Epidermal melanocyte (primary cell): Measurements from ENCODE around the gene VSTM2L.
"Not testable (repeated sequence)": the region's sequence is repeated elsewhere in the genome, so short reads cannot be mapped to it uniquely, and the experiment has no call there.

ENCODE experiments used
- DNase-seq: peaks from one replicate; pipeline ENCODE4 v3.0.0; 2011; ENCODE audit warnings: low spot score; ENCODE audit not compliant: insufficient read length

Gene VSTM2L

GRCh38 chr20:37902504-37903313 is at the start of gene VSTM2L:
TSS of gene VSTM2L (plus strand) at chr20:37903127. CDS start at chr20:37903351, 224 bp downstream.
- no peak for DNase-seq

DNA sequence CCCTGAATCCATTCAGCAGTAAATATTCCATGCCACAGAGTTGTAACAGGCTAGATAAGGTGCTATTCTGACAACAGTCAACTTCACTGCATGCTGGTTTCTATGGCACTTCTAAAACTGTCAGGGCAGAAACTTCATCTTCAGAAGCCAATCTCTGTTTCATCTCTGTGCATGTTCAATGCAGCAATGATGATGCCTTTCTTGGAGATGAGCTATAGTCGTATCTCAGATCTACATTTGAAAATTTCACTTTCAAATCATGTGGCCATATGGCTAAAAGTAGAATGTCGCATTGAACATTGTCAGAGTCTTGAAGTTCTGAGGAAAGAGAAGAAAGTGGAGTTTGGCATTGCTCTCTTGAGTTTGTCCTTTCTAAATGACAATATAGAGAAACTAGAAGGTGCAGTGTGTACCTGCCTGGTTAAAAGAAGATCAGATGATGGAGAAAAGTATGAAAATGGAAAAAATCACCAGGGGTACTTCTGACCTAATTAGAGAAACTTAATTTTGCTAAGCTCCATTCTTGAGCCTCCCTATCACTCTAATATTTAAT is 49.0 kb upstream of the VSTM2L start:
- DNase-seq: no peak

GRCh38 chr20:37856034-37856433 is 46.9 kb upstream of the VSTM2L start:
- DNase-seq: not testable (repeated sequence)

DNA sequence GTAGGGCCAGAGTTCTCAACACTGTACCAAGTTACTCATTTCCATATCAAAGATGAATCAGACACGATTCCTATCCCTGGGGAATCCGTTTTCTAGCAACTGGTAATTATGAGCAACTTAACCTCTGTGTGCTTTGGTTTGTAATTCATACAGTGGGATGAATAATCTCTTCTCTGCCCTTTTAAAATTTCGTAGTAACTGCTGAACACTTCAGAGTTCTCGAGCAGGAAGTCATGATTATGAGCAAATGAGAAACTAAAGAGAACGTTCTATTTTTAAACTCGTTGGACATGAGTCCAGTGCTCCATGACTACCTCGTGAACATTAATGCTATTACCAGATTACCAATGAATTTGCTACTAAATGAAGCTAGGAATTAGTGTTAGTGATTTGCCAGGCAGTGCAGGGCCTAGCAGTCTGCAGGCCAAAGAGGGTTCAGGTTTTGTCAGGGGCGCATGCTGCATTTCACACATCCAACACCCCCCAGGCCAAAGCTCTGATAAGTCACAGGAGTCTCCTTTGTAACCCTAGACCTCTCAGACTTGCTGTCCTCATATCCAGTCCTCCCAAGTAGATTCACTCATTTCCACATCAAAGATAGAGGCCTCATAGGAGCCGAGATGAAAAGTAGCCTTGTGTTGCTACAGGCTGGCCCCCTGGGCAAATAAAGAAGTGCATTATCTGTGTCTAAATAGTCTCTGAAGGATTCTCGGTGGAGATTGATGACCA is 45.8 kb upstream of the VSTM2L start:
- no peak for DNase-seq

DNA sequence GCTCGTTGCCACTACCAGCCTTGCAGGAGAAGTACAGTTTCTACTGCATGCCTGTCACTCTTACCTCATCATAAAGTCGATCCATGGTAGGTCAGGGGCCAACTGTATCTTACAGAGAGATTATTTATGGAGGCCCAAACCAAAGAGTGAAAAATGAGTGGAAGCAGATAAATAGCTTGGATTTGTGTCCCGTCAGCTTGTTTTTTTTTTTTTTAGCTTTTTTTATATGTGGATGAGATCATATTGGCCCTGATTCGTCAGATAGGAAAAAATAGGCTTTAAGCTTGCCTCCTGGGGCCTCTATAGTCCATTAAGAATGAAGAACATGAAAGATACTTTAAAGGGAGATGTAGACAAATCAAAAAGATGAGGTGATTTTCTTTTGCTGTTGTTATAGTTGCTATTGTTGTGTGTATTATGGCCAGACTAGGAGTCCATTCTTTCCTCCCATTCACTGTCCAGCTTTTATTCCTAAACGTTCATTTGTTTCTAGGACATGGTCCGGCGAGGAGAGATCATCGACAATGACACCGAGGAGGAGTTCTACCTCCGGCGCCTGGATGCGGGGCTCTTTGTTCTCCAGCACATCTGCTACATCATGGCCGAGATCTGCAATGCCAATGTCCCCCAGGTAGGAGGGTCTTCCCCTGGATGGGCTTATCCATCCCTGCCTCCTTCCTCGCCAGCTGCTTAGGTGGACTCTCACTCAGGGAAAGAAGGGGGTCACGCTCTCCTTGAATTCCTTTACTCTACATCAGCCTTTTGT is 43.3 kb upstream of the VSTM2L start:
- no peak for DNase-seq

GRCh38 chr20:37863289-37863688 is 39.6 kb upstream of the VSTM2L start:
- DNase-seq: no peak

GRCh38 chr20:37864298-37864697 is 38.6 kb upstream of the VSTM2L start:
- DNase-seq: no peak

DNA sequence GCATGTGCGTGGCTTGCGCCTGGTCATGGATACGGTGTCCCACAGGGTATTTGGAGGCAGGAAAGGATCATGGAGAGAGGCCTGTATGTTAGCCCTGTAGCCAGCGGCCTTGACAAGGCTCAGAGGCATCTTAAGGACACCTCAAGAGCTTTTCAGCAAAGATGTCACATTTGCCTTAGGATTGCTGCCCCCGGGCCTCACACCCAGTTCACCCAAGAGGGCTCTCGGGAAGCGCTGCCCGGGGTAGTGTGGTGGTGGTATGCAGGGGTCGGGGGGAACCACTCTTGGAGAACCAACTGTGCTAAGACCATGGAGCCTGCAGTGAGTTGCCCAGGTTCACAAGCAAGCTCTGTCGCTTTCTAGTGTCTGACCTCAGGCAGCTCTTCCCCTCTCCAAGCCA is 36.9 kb upstream of the VSTM2L start:
- DNase-seq: no peak

DNA sequence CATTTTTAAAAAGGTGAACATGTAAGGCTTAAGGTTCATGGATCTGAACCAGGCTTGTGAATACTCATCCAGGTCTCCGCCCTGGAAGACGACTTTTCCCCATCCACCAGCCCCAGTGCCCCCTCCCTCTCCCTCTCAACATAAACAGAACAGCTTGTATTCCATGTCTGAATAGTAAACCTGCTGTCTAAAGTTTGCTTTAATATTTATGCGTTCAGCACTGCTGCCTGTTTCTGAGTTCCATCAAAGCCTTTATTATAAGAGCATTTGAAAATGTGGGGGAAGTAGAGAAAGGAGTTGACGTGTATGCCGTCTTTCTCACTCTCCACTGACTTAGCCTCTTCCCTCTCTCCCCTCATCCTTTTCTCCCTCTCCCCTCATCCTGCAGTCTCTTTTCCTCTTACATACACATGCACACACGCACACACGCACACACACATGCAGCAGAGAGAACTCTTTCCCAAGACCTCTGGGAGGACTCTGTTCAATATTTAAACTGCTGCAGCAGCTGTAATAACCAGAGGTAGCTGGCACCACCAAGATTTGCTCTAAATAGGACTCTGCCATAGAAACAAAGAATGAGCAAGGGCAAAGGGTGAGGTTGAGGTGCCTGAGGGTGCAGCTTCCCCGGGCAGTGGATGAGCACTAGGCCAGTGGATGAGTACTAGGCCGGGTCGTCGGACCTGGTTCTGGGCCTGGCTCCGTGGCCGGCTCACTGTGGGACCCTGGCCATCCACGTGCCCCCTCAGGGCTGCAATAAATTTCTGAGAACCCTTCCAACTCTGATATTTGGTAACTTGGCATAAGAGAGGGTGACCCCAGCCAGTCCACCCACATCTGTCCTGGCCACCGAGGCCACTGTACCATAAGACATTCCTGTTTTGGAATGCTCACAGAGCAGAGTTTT is 35.4 kb upstream of the VSTM2L start:
- DNase-seq: no peak

DNA sequence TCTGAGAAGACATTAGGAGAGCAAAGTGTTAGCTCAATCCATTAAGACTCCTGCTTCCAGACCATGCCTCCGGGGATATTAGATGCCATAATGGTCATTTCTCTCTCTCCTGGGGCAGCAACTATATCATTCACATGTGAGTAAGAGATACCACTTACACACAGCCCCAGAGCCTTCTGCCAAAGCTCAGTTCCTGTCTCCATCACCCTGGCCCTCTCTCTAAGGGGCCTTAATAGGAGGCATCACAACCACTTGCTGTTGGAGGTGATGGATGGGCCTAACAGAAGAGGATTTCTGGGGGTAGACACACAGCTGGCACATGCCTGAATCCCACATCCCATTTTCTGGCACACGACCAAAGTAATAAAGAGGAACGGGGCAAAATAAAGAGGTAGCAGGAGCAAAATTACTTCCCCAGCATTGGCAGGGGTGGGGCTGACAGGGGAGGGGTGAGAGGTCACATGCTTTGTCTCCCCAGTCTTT is 34.0 kb upstream of the VSTM2L start:
- DNase-seq: no peak

DNA sequence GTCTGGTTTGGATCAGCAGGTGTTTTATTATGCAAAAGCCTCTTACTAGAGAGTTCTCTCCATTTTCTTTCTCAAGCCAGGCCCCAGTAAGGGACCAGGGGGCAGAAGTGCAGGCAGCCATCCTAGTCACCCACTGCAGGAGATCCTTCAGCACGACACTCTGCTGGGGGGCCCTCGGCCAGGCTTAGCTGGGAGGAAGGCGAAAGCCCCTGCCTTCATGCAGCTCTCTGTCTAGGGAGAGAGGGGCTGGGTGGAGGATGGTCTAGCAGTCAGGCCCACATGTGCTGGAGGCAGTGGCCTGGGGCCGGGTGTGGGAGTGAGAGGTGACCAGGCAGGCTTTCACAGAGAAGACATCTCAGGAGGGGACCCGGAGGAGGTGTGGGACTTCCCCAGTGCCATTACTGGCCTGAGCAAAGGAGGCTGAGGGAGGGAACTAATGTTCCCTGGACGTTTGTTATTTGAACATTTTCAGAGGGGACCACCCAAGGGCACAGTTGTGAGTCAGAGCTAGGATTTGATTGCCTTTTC is 33.5 kb upstream of the VSTM2L start:
- DNase-seq: no peak

GRCh38 chr20:37870294-37870693 is 32.6 kb upstream of the VSTM2L start:
- no peak for DNase-seq

DNA sequence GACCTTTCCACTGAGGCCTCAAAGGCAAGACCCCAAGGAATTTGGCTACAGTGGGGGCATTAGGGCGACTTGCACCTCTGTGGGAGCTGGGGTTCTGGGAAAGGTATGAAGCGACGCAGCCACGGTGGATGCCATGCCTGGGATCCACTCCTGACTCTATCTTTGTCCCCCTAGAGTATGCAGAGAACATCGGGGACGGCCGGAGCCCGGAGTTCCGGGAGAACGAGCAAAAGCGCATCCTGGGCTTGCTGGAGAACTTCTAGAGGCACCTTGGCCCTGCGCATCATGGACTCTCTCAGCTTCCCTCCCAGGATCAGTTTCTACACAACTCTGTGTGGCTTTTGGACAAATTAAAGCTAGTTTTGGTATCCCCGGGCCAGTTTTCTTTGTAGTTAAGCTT is 31.2 kb upstream of the VSTM2L start:
- DNase-seq: no peak

DNA sequence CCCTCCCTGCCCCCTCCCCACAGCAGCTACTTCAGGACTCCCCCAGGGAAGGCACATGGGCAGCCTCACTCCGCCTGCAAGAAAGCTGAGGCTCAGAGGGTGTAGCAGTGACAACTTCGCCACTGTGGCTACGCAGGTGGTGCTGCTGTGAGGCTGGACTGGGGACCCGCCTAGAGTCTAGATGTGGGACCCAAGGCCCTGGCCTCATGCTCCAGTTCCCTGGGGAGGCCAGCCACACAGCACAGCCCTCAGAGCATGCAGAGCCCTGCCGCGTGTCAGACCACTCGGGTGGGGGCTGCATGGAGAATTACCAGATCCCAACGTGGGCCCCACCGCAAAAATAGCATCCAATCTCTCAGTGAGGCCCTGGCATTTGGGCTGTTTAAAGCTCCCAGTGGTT is 30.8 kb upstream of the VSTM2L start:
- no peak for DNase-seq

GRCh38 chr20:37873884-37874283 is 29.0 kb upstream of the VSTM2L start:
- DNase-seq: no peak

GRCh38 chr20:37875460-37876175 is 27.3 kb upstream of the VSTM2L start:
- DNase-seq: no peak

DNA sequence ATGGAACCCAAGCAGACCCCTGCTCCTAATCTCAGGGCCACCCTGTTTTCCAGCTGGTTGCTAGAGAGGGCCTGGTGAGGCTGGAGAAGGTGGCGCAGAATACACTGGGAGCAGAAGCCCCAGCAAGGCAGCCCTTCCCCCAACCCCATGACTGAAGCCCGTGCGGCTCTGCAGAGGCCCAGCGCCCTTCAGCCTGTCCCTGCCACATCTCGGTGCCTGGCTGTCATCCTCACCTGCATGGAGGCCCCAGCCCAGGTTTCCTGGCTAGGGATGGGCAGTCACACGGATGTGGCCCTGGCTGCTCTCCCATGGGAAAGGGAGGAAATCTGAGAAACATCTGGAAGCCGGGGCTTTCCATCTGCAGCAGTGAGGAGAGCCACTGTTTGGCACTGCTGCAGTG is 26.1 kb upstream of the VSTM2L start:
- DNase-seq: no peak

DNA sequence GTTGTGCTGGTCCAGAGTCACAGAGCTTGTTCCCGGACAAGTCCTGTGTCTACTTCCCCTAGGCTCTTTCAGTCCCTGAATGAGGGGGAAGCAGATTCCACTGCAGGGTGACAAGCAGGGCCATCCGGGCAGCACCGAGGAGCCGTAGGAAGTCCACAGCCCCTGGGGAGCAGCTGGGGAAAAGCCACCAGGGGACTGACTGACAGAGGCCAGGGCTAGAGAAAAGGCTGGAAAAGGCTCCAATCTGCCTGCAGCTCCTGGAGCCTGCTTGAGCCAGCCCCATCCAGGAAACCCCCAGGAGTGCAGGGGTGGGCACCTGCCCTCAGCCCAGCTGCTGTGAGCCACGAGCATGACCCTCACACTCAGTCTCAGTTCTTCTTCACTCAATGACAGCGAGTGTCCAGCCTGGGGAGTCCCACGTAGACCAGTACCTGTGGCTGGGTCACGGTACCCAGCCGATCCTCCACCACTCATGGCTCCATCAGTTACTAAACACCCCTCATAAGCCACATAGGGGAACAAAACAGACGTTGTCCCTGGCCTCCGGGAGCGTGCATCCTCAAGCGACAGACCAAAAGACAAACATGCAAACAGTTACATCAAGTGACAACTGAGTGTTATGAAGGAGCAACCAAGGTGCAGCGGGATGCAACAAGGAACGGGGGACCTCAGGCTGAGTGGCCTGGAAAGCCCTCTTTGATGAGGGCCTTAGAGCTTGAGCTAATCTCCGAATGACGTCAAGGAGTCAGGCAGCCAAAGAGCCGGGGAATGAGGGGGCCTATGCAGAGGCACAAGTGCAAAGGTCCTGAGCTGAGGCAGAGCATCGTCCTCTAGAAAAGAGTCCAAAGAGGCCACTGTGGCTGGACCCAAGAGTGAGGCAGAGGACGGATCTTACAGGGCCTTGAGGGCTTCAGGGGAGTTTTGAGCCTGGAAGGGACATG is 24.8 kb upstream of the VSTM2L start:
- DNase-seq: no peak
